ENCODE measurements around the gene TMEM259.

Gene TMEM259

GRCh38 chr19:1020868-1021425 lies at the start of gene TMEM259:
TMEM259 (minus strand) TSS chr19:1021123; CDS start chr19:1020996, 127 bp downstream.
- Mint-ChIP-seq H3K4me3 (peak within 1 kb of the TSS; percentile 95), H3K27me3 (peaks cover 3% of the 10 kb centered on the region), H3K36me3 (peaks cover 14% of the 10 kb centered on the region), H3K4me1 (peaks cover 47% of the 10 kb centered on the region), H3K9me3 (no peaks in the 10 kb centered on the region), H3K27ac (peak within 1 kb of the TSS; percentile 99)
- CTCF ChIA-PET: no interaction called here
- peak; percentile 98 for DNase-seq

- no peaks in the 10 kb centered on the region for H3K9me3 Mint-ChIP-seq
- H3K4me1 Mint-ChIP-seq: peaks cover 61% of the 10 kb centered on the region
- peak overlapping the region; percentile 86 for H3K4me3 Mint-ChIP-seq
Observed at GRCh38 chr19:1070576-1070930, 49.6 kb upstream of the TMEM259 start.

GRCh38 chr19:1069009-1069779 lies 48.3 kb upstream of the TMEM259 start:
- H3K27ac Mint-ChIP-seq: peak overlapping the region; percentile 93
- H3K27me3 Mint-ChIP-seq: no peaks in the 10 kb centered on the region
- H3K36me3 Mint-ChIP-seq: peaks cover 40% of the 10 kb centered on the region
- no peaks in the 10 kb centered on the region for H3K9me3 Mint-ChIP-seq
- H3K4me1 Mint-ChIP-seq: peaks cover 68% of the 10 kb centered on the region
- peak overlapping the region; percentile 86 for H3K4me3 Mint-ChIP-seq
- CTCF ChIA-PET: no interaction called here
- DNase-seq: peak; percentile 88

More at GRCh38 chr19:1070576-1070930, 49.6 kb upstream of the TMEM259 start:
- no peak for DNase-seq
- Mint-ChIP-seq H3K36me3 (peaks cover 41% of the 10 kb centered on the region), H3K27me3 (no peaks in the 10 kb centered on the region), H3K27ac (peak overlapping the region; percentile 93)
- CTCF ChIA-PET: interaction anchor here (0.9 kb wide), 1 partner anchor 8 kb away, joined by 4 read pairs; no protein-coding TSS in a partner anchor

- no peaks in the 10 kb centered on the region for H3K27me3 Mint-ChIP-seq
- H3K9me3 Mint-ChIP-seq: peaks cover under 1% of the 10 kb centered on the region
- peaks cover 40% of the 10 kb centered on the region for H3K36me3 Mint-ChIP-seq
- H3K4me3 Mint-ChIP-seq: peak overlapping the region; percentile 86
- peak overlapping the region; percentile 95 for H3K27ac Mint-ChIP-seq
- CTCF ChIA-PET: interaction anchor here (0.6 to 3.2 kb wide), 7 partner anchors 8 to 297 kb away, joined by 3 to 13 read pairs (median 3); no protein-coding TSS in a partner anchor
- peak; percentile 88 for DNase-seq
- H3K4me1 Mint-ChIP-seq: peaks cover 69% of the 10 kb centered on the region
Observed at GRCh38 chr19:1068009-1069001, 47.4 kb upstream of the TMEM259 start.

GRCh38 chr19:1067341-1067957 lies 46.5 kb upstream of the TMEM259 start:
- DNase-seq: no peak
- CTCF ChIA-PET: interaction anchor here (0.6 to 3.2 kb wide), 7 partner anchors 9 to 297 kb away, joined by 3 to 13 read pairs (median 3); no protein-coding TSS in a partner anchor
- H3K27ac Mint-ChIP-seq: peak overlapping the region; percentile 95
- peaks cover 3% of the 10 kb centered on the region for H3K9me3 Mint-ChIP-seq
- H3K36me3 Mint-ChIP-seq: peaks cover 35% of the 10 kb centered on the region
- H3K4me1 Mint-ChIP-seq: peaks cover 64% of the 10 kb centered on the region
- peak overlapping the region; percentile 86 for H3K4me3 Mint-ChIP-seq
- no peaks in the 10 kb centered on the region for H3K27me3 Mint-ChIP-seq

- CTCF ChIA-PET: interaction anchor here (1.1 to 3.2 kb wide), 4 partner anchors 10 to 126 kb away, joined by 3 to 13 read pairs (median 4); no protein-coding TSS in a partner anchor
- Mint-ChIP-seq H3K9me3 (peaks cover 3% of the 10 kb centered on the region), H3K27ac (peak within 1 kb of the TSS; percentile 95), H3K4me3 (peak within 1 kb of the TSS; percentile 86), H3K4me1 (peaks cover 58% of the 10 kb centered on the region), H3K36me3 (peaks cover 31% of the 10 kb centered on the region), H3K27me3 (no peaks in the 10 kb centered on the region)
- peak; percentile 91 for DNase-seq
Observed at GRCh38 chr19:1066748-1067340, 45.9 kb upstream of the TMEM259 start, which contains the start of gene ARHGAP45. ARHGAP45 (plus strand) TSS chr19:1067167; CDS start chr19:1067406, 239 bp downstream.

- no peak for DNase-seq
- Mint-ChIP-seq H3K4me3 (peak overlapping the region; percentile 73), H3K27me3 (no peaks in the 10 kb centered on the region), H3K36me3 (peaks cover 28% of the 10 kb centered on the region), H3K27ac (peak overlapping the region; percentile 45), H3K4me1 (peaks cover 55% of the 10 kb centered on the region), H3K9me3 (peaks cover 3% of the 10 kb centered on the region)
- CTCF ChIA-PET: interaction anchor here (1.2 to 3.2 kb wide), 4 partner anchors 10 to 126 kb away, joined by 3 to 13 read pairs (median 4); no protein-coding TSS in a partner anchor
Observed at GRCh38 chr19:1066251-1066747, 45.4 kb upstream of the TMEM259 start.

- peaks cover 3% of the 10 kb centered on the region for H3K9me3 Mint-ChIP-seq
- peaks cover 53% of the 10 kb centered on the region for H3K4me1 Mint-ChIP-seq
- peak overlapping the region; percentile 73 for H3K4me3 Mint-ChIP-seq
- peak; percentile 22 for DNase-seq
- peak overlapping the region; percentile 49 for H3K27ac Mint-ChIP-seq
- CTCF ChIA-PET: interaction anchor here (0.8 to 3.2 kb wide), 6 partner anchors 9 to 26 kb away, joined by 3 to 13 read pairs (median 5); partner anchors contain the start of gene ABCA7
- H3K36me3 Mint-ChIP-seq: peaks cover 28% of the 10 kb centered on the region
- H3K27me3 Mint-ChIP-seq: no peaks in the 10 kb centered on the region
Observed at GRCh38 chr19:1065606-1066109, 44.7 kb upstream of the TMEM259 start.

- H3K27ac Mint-ChIP-seq: peak overlapping the region; percentile 86
- peaks cover 46% of the 10 kb centered on the region for H3K4me1 Mint-ChIP-seq
- H3K36me3 Mint-ChIP-seq: peaks cover 26% of the 10 kb centered on the region
- H3K9me3 Mint-ChIP-seq: peaks cover 3% of the 10 kb centered on the region
- peak overlapping the region; percentile 73 for H3K4me3 Mint-ChIP-seq
- no peaks in the 10 kb centered on the region for H3K27me3 Mint-ChIP-seq
- CTCF ChIA-PET: interaction anchor here (0.7 to 1.6 kb wide), 11 partner anchors 8 to 39 kb away, joined by 3 to 10 read pairs (median 4); partner anchors contain the start of genes ABCA7 and CNN2
- peak; percentile 81 for DNase-seq
Observed at GRCh38 chr19:1064661-1065605, 44.0 kb upstream of the TMEM259 start.

- Mint-ChIP-seq H3K4me1 (peaks cover 41% of the 10 kb centered on the region), H3K27me3 (no peaks in the 10 kb centered on the region), H3K27ac (no peak overlapping the region), H3K9me3 (peaks cover 3% of the 10 kb centered on the region), H3K36me3 (peaks cover 19% of the 10 kb centered on the region), H3K4me3 (no peak overlapping the region)
- peak; percentile 22 for DNase-seq
- CTCF ChIA-PET: interaction anchor here (0.7 to 1.6 kb wide), 8 partner anchors 12 to 38 kb away, joined by 3 to 10 read pairs (median 4); partner anchors contain the start of gene CNN2
Observed at GRCh38 chr19:1063909-1064660, 43.2 kb upstream of the TMEM259 start.

Measured in activated naive CD4-positive, alpha-beta T cell treated with anti-CD3 and anti-CD28 coated beads, Interleukin-2, amount 10 ng/mL, durations not matched to agents 7 days and 5 days (primary cell).